DMS79 treated with DMSO at 0.1 percent for 48 hours (cell line): ENCODE data around the gene ZNF337.
"Not testable (repeated sequence)": the region's sequence is repeated elsewhere in the genome, so short reads cannot be mapped to it uniquely, and the experiment has no call there.

Experiments
- DNase-seq: peaks from one replicate; lab custom pipeline; 2025; lab: John Stamatoyannopoulos, UW

Gene ZNF337

DNA sequence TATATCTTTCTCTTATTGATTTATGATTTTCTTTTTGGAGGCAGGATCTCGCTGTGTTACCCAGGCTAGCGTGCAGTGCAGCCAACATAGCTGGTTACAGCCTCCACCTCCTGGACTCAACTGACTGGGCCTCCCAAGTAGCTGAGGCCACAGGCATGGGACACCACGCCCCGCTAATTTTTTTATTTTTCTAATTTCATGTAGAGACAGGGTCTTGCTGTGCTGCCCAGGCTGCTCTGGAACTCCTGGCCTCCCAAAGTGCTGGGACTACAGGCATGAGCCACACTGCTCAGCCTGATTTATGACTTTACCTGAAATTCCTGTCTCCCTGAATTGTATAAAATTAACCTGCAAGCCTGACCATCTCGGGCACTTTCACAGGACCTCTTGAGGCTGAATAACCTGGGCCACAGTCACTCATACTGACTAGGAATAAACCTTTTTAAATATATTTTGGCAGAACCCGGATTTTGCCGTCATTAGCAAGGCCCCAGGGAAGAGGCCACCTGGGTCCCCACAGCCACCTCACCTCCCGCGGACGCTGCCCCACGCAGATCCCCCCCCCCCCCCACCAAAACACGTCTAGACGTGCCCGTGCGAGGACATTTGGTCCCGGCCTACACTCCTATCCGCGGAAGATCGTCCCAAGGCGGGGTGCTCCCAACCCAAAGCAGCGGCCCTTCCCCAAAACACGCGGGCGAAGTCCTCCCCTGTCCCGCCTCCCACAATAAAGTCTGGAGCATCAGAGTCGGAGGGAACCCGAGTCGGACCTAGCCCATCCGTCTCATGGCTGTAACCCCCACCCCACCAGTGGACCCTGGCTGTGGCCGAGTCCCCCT, 902 bp downstream of the ZNF337 start:
- DNase-seq = no peak

GRCh38 chr20:25692499-25692898, 4.2 kb downstream of the ZNF337 start:
- DNase-seq = no peak

DNA sequence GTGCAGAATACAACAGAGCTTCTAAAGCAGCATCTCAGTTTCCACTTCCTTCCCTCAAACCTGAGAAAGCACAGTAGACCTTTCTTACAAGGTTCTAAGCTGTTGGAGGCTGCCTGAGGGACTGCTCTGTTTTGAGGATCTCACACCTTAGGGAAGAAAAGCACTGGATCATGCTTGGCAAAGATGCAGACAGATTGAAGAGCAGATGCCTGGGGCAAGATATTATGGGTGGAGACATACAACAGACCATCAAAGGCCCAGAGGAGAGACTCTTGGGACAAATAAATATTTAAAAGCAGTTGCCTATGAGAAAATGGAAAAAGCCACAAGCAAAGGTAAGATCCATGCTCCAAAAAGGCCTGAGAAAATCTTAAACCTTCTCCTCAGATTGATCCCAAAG, 6.2 kb downstream of the ZNF337 start:
- no peak for DNase-seq

GRCh38 chr20:25686081-25687067, 10.3 kb downstream of the ZNF337 start:
- no peak for DNase-seq

- no peak for DNase-seq
These were observed 11.2 kb downstream of the ZNF337 start for GRCh38 chr20:25685276-25686080.

DNA sequence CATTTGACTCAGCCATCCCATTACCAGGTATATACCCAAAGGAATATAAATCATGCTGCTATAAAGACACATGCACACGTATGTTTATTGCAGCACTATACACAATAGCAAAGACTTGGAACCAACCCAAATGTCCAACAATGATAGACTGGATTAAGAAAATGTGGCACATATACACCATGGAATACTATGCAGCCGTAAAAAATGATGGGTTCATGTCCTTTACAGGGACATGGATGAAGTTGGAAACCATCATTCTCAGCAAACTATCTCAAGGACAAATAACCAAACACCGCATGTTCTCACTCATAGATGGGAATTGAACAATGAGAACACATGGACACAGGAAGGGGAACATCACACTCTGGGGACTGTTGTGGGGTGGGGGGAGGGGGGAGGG, 12.8 kb downstream of the ZNF337 start:
- DNase-seq = not testable (repeated sequence)

GRCh38 chr20:25683050-25683449, 13.6 kb downstream of the ZNF337 start:
- no peak for DNase-seq

- DNase-seq = no peak
These were observed 20.4 kb downstream of the ZNF337 start for GRCh38 chr20:25676164-25676809.

DNA sequence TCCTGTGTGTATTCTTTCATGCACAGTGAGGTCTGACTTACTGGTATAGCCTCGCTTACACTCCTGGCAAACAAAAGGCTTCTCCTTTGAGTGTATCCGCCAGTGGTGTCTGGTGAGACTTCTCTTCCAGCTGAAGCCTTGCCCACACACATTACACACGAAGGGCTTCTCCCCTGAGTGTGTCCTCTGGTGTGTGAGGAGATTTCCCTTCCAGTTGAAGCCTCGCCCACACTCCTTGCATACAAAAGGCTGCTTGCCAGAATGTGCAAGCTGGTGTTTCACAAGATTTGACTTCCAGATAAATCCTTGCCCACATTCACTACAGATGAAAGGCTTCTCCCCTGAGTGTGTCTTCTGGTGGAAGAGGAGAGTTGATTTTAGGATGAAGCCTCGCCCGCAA, 21.5 kb downstream of the ZNF337 start:
- DNase-seq = no peak

DNA sequence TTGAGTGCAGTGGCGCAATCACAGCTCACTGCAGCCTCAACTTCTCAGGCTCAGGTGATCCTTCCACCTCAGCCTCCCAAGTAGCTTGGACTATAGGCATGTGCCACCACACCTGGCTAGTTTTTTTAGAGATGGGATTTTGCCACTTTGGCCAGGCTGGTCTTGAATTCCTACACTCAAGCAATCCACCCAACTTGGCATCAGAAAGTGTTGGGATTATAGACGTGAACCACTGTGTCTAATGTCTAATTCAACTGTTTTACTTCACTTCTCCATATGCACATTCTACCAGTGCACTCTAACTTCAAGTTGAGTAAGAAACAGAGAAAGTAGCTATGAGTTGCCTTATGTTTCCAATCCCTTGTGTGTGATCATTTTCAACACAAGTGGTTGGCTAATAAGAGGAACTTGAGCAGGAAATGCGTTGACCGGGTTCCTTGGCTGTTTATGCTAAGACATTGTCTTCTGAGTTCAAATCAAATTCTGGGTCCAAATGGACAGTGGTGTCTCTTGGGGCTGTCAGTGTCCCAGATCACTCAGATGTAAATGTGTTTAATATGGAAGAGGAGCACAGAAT, 23.9 kb downstream of the ZNF337 start:
- DNase-seq = no peak

GRCh38 chr20:25669826-25670422, 26.7 kb downstream of the ZNF337 start:
- DNase-seq = no peak

DNA sequence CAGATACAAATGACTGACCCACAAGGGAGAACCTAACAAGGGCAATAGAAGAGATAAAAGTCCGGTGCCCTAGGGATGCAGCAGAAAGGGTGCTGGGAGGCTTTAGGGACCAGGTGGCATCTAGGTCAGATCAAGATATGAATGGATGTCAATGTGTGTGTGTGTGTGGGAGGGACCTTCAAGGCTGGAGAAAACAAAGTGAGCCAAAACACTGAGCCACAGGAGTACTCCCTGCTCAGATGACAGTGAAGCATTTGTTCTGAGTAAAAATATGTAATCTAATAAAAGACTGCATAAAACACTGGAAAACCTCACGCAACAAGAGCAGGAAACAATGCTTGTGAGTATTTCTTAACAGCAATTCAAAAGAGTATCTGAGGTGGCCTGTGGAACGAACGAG, 28.2 kb downstream of the ZNF337 start:
- no peak for DNase-seq

DNA sequence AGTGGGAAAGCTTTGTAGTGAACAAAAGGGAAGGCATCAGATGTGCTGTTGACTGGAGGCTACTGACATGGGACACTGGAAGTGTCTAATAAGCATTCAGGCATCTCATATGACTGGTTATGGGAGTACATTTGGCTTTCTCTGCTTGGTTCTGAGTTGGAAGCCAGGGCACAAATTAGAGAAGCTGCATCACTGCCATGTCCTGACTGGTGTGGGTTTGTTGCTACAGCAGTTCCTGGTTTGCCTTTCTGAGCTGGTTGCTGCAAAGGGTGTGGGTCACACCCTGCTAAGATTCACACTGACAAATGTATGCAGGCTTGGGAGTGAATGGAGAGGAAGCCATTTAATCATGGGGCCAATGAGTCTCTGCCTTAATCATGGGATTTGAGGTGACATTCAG, 36.7 kb downstream of the ZNF337 start:
- DNase-seq = no peak

DNA sequence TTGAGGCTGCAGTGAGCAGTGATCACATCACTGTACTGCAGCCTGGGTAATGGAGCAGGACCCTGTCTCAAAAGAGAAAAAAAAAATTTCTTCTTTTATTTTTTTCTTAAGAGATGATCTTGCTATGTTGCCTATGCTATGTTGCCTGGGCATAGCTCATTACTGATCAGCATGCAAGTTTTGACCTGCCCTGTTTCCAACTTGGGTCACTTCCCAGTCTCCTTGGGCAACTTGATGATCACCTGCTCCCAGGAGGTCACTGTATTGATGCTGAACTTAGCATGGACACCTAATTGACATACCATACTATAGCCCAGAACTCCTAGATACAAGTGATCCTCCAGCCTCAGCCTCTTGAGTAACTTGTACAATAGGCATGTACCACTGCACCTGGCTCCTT, 42.2 kb downstream of the ZNF337 start:
- DNase-seq = no peak

DNA sequence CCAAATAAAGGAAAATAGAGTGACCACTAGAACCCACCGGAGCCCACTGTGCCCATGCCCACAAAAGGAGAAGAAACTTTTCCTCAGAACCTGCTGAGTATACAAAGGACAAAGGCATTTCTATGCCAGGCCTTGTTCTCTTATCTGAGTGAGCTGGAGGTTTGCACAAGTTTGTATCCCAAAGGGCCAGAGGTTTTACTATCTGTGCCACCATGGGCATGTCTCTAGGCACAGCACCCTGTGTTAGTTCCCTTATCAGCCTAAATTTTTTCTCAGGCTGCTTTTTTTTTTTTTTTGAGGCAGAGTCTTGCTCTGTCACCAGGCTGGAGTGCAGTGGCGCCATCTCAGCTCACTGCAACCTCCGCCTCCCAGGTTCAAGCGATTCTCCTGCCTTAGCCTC, 43.8 kb downstream of the ZNF337 start:
- DNase-seq = not testable (repeated sequence)

GRCh38 chr20:25644814-25645213, 51.8 kb downstream of the ZNF337 start:
- DNase-seq = no peak

DNA sequence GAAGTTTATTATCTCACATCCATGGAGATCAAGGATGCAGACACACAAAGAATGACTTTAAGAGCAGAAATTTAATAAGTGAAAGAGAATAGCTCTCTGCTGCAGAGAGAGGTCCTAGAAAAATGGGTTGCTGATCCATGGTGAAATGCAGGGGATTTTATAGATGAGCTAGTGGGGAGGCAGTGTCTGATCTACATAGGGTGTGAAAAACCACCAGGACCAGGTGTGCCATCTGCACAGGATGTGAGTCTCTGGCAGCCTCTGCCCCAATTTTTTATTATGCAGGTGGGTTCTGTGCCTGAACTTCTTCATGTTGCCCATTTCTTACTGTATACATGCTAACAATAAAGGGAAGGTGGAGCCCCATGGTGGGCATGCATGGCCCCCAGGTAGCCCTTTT, 52.9 kb downstream of the ZNF337 start:
- DNase-seq = no peak

- no peak for DNase-seq
These were observed 59.4 kb downstream of the ZNF337 start for GRCh38 chr20:25637247-25637646.

- no peak for DNase-seq
These were observed 63.5 kb downstream of the ZNF337 start for GRCh38 chr20:25632940-25633790.

GRCh38 chr20:25630615-25631014, 66.0 kb downstream of the ZNF337 start:
- not testable (repeated sequence) for DNase-seq
